Right lobe of liver (tissue), 6 donors: ENCODE results near the gene DLGAP5. TPM values are rescaled to one million over a fixed set of nuclear protein-coding genes. Genes with fewer than 3 reads are reported as not detected.

Experiments
- ATAC-seq, 4 donors: fragments of 200-7000 bp; cut with Tn5 transposase; one replicate each; pipeline ENCODE4 v1.9.1; 2020; ENCODE audit warnings: mild to moderate bottlenecking in 4 of 4, moderate library complexity in 4 of 4
- DNase-seq, 3 donors: peaks; one replicate each; pipeline ENCODE4 v3.0.0-alpha.2; 2020
- H3K27ac ChIP-seq, 3 donors: fragments of 200-600 bp; one replicate each; pipeline ENCODE4 v1.8.0; 2022
- H3K27me3 ChIP-seq, 2 donors: fragments of 200-600 bp; one replicate each; pipeline ENCODE4 v1.8.0; 2022
- H3K36me3 ChIP-seq, 4 donors: fragments of 200-600 bp; sonication (generic) in 1 of 4; one replicate each; pipeline versions ENCODE4 v1.5.1 to v1.8.0; 2017 to 2022; ENCODE audit warnings: control low read depth in 1 of 4
- H3K4me1 ChIP-seq, 4 donors: fragments of 200-600 bp; sonication (generic) in 1 of 4; one replicate each; pipeline versions ENCODE4 v1.5.1 to v1.8.0; 2017 to 2022; ENCODE audit warnings: control low read depth in 1 of 4
- H3K4me3 ChIP-seq, 3 donors: fragments of 200-600 bp; one replicate each; pipeline ENCODE4 v1.8.0; 2022
- H3K9me3 ChIP-seq, 4 donors: fragments of 200-600 bp; sonication (generic) in 1 of 4; one replicate each; pipeline versions ENCODE4 v1.5.1 to v1.8.0; 2017 to 2022; ENCODE audit warnings: control low read depth in 1 of 4
- CTCF ChIP-seq, 4 donors: fragments of 200-600 bp in 3 of 4; fragments of 450-650 bp in 1 of 4; IDR thresholded peaks; one replicate each; pipeline versions ENCODE4 v1.5.1 to v1.8.0; 2016 to 2022; ENCODE audit warnings: antibody characterized with exemption in 4 of 4, mild to moderate bottlenecking in 2 of 4
- POLR2A ChIP-seq: fragments of 450-650 bp; IDR thresholded peaks from one replicate; pipeline ENCODE4 v1.6.1; 2017; ENCODE audit warnings: antibody characterized with exemption, mild to moderate bottlenecking
- WGBS: methylation state at CpG from one replicate; pipeline ENCODE4 v1.1.6; 2018; ENCODE audit warnings: low coverage, low lambda C conversion rate; ENCODE audit not compliant: insufficient coverage; ENCODE audit errors: missing lambda C conversion rate; 5-methylcytosine and 5-hydroxymethylcytosine counted together
- intact Hi-C, 2 donors: fragments of 100-400 bp; cut with DNase I; formaldehyde crosslinking; loops; one replicate each; pipeline versions ENCODE4 v1.11.2 to v1.14.1; 2022
- total RNA-seq, 6 experiments: library from RNA; depleted of rRNA in 2 of 6; stranded (reverse); fragments of >200 nt in 2 of 6; fragmentation: NEBNext Ultra II Directional in 3 of 6; extraction: Animal tissue kit (Norgen Biotek cat#: 25700) in 3 of 6; gene quantifications; one replicate each; pipeline versions ENCODE4 v1.1.0 to v1.2.4, GENCODE V29; 2016 to 2023
- donor health status: DM: no; HTN: yes; CAD: no.
- donor health status: DM: no; HTN: no; CAD: no.
- donor health status: DM: no; HTN: no; CAD: no.
- donor health status: DM: no; HTN: yes; CAD: no.
- donor health status: DM: no; HTN: yes; CAD: no.

The DLGAP5 gene
- total RNA-seq, 6 experiments from 2014 or later = 0.27 to 1.3 (median 0.86) TPM; not detected in 1

GRCh38 chr14:55238019-55238680 is 46.8 kb upstream of the DLGAP5 start:
- no peak for TF ChIP-seq CTCF (IDR thresholded peaks at IDR 0.05)
- no peak for TF ChIP-seq POLR2A
- Histone ChIP-seq H3K9me3 (no peaks in the 10 kb centered on the region), H3K36me3 (no peaks in the 10 kb centered on the region), H3K4me1 (peaks cover 0 to 3% (median 0%) of the 10 kb centered on the region in 4 donors), H3K27ac (no peak overlapping the region), H3K27me3 (peaks cover 0 to 3% of the 10 kb centered on the region in 2 donors), H3K4me3 (no peak overlapping the region)
- 64% methylated on average over 6 of the region's 12 CpGs for WGBS
- no peak for ATAC-seq
- intact Hi-C loops = no loop called here
- DNase-seq = no peak

GRCh38 chr14:55233591-55233990 is 42.2 kb upstream of the DLGAP5 start:
- DNase-seq (no peak), ATAC-seq (no peak)
- intact Hi-C loops = no loop called here
- no peak overlapping the region for H3K27ac ChIP-seq
- H3K36me3 ChIP-seq = no peaks in the 10 kb centered on the region
- no peaks in the 10 kb centered on the region for H3K4me1 ChIP-seq
- 33% methylated on average over 3 of the region's 3 CpGs for WGBS
- H3K4me3 ChIP-seq = no peak overlapping the region
- H3K9me3 ChIP-seq = no peaks in the 10 kb centered on the region
- no peaks in the 10 kb centered on the region for H3K27me3 ChIP-seq
- TF ChIP-seq CTCF (IDR thresholded peaks at IDR 0.05) (no peak), POLR2A (no peak)

GRCh38 chr14:55228261-55228660 is 36.9 kb upstream of the DLGAP5 start:
- intact Hi-C loops = no loop called here
- no peak overlapping the region for H3K27ac ChIP-seq
- no peak for TF ChIP-seq POLR2A
- no peak for TF ChIP-seq CTCF (IDR thresholded peaks at IDR 0.05)
- no peak for DNase-seq
- 82% methylated on average over 2 of the region's 2 CpGs for WGBS
- no peak for ATAC-seq
- H3K4me3 ChIP-seq = no peak overlapping the region
- no peaks in the 10 kb centered on the region for H3K27me3 ChIP-seq
- no peaks in the 10 kb centered on the region for H3K36me3 ChIP-seq
- H3K4me1 ChIP-seq = no peaks in the 10 kb centered on the region
- H3K9me3 ChIP-seq = no peaks in the 10 kb centered on the region

GRCh38 chr14:55223364-55223763 is 32.0 kb upstream of the DLGAP5 start:
- Histone ChIP-seq H3K27me3 (no peaks in the 10 kb centered on the region), H3K36me3 (no peaks in the 10 kb centered on the region), H3K27ac (no peak overlapping the region), H3K9me3 (no peaks in the 10 kb centered on the region), H3K4me3 (no peak overlapping the region), H3K4me1 (no peaks in the 10 kb centered on the region)
- ATAC-seq = no peak
- intact Hi-C loops = no loop called here
- DNase-seq = no peak
- no peak for TF ChIP-seq POLR2A
- no peak for TF ChIP-seq CTCF (IDR thresholded peaks at IDR 0.05)

- H3K4me1 ChIP-seq = no peaks in the 10 kb centered on the region
- no peaks in the 10 kb centered on the region for H3K36me3 ChIP-seq
- DNase-seq = no peak
- no peaks in the 10 kb centered on the region for H3K9me3 ChIP-seq
- H3K4me3 ChIP-seq = no peak overlapping the region
- intact Hi-C loops = no loop called here
- no peak for ATAC-seq
- H3K27me3 ChIP-seq = no peaks in the 10 kb centered on the region
- TF ChIP-seq POLR2A (no peak), CTCF (IDR thresholded peaks at IDR 0.05) (no peak)
- H3K27ac ChIP-seq = no peak overlapping the region
Observed at GRCh38 chr14:55221968-55222367, 30.6 kb upstream of the DLGAP5 start.
